ENCODE measurements around the gene CD300C. TPM values are rescaled to one million over a fixed set of nuclear protein-coding genes. Genes with fewer than 3 reads are reported as not detected.
"Not testable (repeated sequence)": the region's sequence is repeated elsewhere in the genome, so short reads cannot be mapped to it uniquely, and the experiment has no call there.

Gene CD300C
- total RNA-seq, 2 experiments from 2014 or later, result 0.41 to 0.50 TPM

GRCh38 chr17:74558882-74559519, 13.1 kb upstream of the CD300C start:
- ChIA-PET CTCF (no interaction called here), POLR2A (no interaction called here)
- H3K36me3 ChIP-seq (ENCODE audit: insufficient read depth, low read length), result no peaks in the 10 kb centered on the region
- intact Hi-C loops (cut with DNase I, micrococcal nuclease), result no loop called here
- ATAC-seq (ENCODE audit: poor library complexity), result peak; percentile 68
- peaks cover 4% of the 10 kb centered on the region for H3K4me1 ChIP-seq (ENCODE audit: insufficient read depth, low read length)
- no peaks in the 10 kb centered on the region for H3K27me3 Mint-ChIP-seq
- peak overlapping the region; percentile 86 for H3K4me3 Mint-ChIP-seq
- peaks cover 52% of the 10 kb centered on the region for H3K4me1 Mint-ChIP-seq (ENCODE audit: low read depth)
- H3K27ac ChIP-seq (ENCODE audit: low read depth in 1 of 2, low read length in 2 of 2), result no peak overlapping the region
- H3K9me3 Mint-ChIP-seq, result peaks cover 3% of the 10 kb centered on the region
- no peaks in the 10 kb centered on the region for H3K36me3 Mint-ChIP-seq (ENCODE audit: low read depth)
- H3K9me3 ChIP-seq (ENCODE audit: control insufficient read depth in 1 of 2, insufficient read depth in 1 of 2, low read length in 2 of 2), result no peaks in the 10 kb centered on the region
- no peak overlapping the region for H3K4me3 ChIP-seq (ENCODE audit: low read length)
- no peaks in the 10 kb centered on the region for H3K27me3 ChIP-seq (ENCODE audit: control insufficient read depth in 1 of 2, insufficient read depth in 2 of 2, low read length in 2 of 2)
- DNase-seq, result no peak
- TF ChIP-seq CTCF (IDR thresholded peaks at IDR 0.05), result no peak
- peak overlapping the region; percentile 77 for H3K27ac Mint-ChIP-seq

- DNase-seq; H3K27me3 ChIP-seq (ENCODE audit: control insufficient read depth in 1 of 2, insufficient read depth in 2 of 2, low read length in 2 of 2); H3K27me3 Mint-ChIP-seq; H3K36me3 Mint-ChIP-seq (ENCODE audit: low read depth); H3K4me3 Mint-ChIP-seq; H3K9me3 Mint-ChIP-seq; intact Hi-C loops (cut with DNase I, micrococcal nuclease); H3K36me3 ChIP-seq (ENCODE audit: insufficient read depth, low read length); H3K27ac ChIP-seq (ENCODE audit: low read depth in 1 of 2, low read length in 2 of 2); H3K4me1 ChIP-seq (ENCODE audit: insufficient read depth, low read length); ATAC-seq (ENCODE audit: poor library complexity); POLR2A ChIA-PET; CTCF ChIA-PET; H3K9me3 ChIP-seq (ENCODE audit: control insufficient read depth in 1 of 2, insufficient read depth in 1 of 2, low read length in 2 of 2); H3K4me3 ChIP-seq (ENCODE audit: low read length): not testable (repeated sequence)
- Mint-ChIP-seq H3K27ac (peak overlapping the region; percentile 77), H3K4me1 (ENCODE audit: low read depth) (peaks cover 52% of the 10 kb centered on the region)
Observed at GRCh38 chr17:74558402-74558801, 12.5 kb upstream of the CD300C start.

GRCh38 chr17:74555427-74555940, 9.6 kb upstream of the CD300C start:
- no peaks in the 10 kb centered on the region for H3K36me3 ChIP-seq (ENCODE audit: insufficient read depth, low read length)
- no peaks in the 10 kb centered on the region for H3K27me3 Mint-ChIP-seq
- H3K27ac Mint-ChIP-seq, result no peak overlapping the region
- peaks cover 37% of the 10 kb centered on the region for H3K4me1 Mint-ChIP-seq (ENCODE audit: low read depth)
- H3K4me3 Mint-ChIP-seq, result no peak overlapping the region
- peaks cover 3% of the 10 kb centered on the region for H3K9me3 Mint-ChIP-seq
- H3K27me3 ChIP-seq (ENCODE audit: control insufficient read depth in 1 of 2, insufficient read depth in 2 of 2, low read length in 2 of 2), result no peaks in the 10 kb centered on the region
- no peak for ATAC-seq (ENCODE audit: poor library complexity)
- intact Hi-C loops (cut with DNase I, micrococcal nuclease), result no loop called here
- DNase-seq, result no peak
- H3K9me3 ChIP-seq (ENCODE audit: control insufficient read depth in 1 of 2, insufficient read depth in 1 of 2, low read length in 2 of 2), result no peaks in the 10 kb centered on the region
- peaks cover 4% of the 10 kb centered on the region for H3K4me1 ChIP-seq (ENCODE audit: insufficient read depth, low read length)
- no peak overlapping the region for H3K27ac ChIP-seq (ENCODE audit: low read depth in 1 of 2, low read length in 2 of 2)
- TF ChIP-seq CTCF (IDR thresholded peaks at IDR 0.05), result no peak
- H3K36me3 Mint-ChIP-seq (ENCODE audit: low read depth), result no peaks in the 10 kb centered on the region
- no peak overlapping the region for H3K4me3 ChIP-seq (ENCODE audit: low read length)
- ChIA-PET CTCF (no interaction called here), POLR2A (no interaction called here)

GRCh38 chr17:74554909-74555308, 9.0 kb upstream of the CD300C start:
- DNase-seq, result no peak
- peaks cover 3% of the 10 kb centered on the region for H3K9me3 Mint-ChIP-seq
- H3K27me3 ChIP-seq (ENCODE audit: control insufficient read depth in 1 of 2, insufficient read depth in 2 of 2, low read length in 2 of 2), result no peaks in the 10 kb centered on the region
- H3K4me1 Mint-ChIP-seq (ENCODE audit: low read depth), result peaks cover 36% of the 10 kb centered on the region
- H3K27me3 Mint-ChIP-seq, result no peaks in the 10 kb centered on the region
- H3K27ac Mint-ChIP-seq, result no peak overlapping the region
- ChIA-PET CTCF (no interaction called here), POLR2A (no interaction called here)
- no peak for TF ChIP-seq CTCF (IDR thresholded peaks at IDR 0.05)
- H3K27ac ChIP-seq (ENCODE audit: low read depth in 1 of 2, low read length in 2 of 2), result no peak overlapping the region
- H3K4me1 ChIP-seq (ENCODE audit: insufficient read depth, low read length), result peaks cover 4% of the 10 kb centered on the region
- H3K4me3 Mint-ChIP-seq, result no peak overlapping the region
- H3K36me3 ChIP-seq (ENCODE audit: insufficient read depth, low read length), result no peaks in the 10 kb centered on the region
- no peaks in the 10 kb centered on the region for H3K36me3 Mint-ChIP-seq (ENCODE audit: low read depth)
- no peaks in the 10 kb centered on the region for H3K9me3 ChIP-seq (ENCODE audit: control insufficient read depth in 1 of 2, insufficient read depth in 1 of 2, low read length in 2 of 2)
- no peak for ATAC-seq (ENCODE audit: poor library complexity)
- intact Hi-C loops (cut with DNase I, micrococcal nuclease), result no loop called here
- H3K4me3 ChIP-seq (ENCODE audit: low read length), result no peak overlapping the region

Measured in CD4-positive, alpha-beta T cell (primary cell).